ENCODE results near the gene ABCA4.

GRCh38 chr1:94004924-94005323 lies 116.0 kb downstream of the ABCA4 start:
- TF ChIP-seq, protein P1, sequence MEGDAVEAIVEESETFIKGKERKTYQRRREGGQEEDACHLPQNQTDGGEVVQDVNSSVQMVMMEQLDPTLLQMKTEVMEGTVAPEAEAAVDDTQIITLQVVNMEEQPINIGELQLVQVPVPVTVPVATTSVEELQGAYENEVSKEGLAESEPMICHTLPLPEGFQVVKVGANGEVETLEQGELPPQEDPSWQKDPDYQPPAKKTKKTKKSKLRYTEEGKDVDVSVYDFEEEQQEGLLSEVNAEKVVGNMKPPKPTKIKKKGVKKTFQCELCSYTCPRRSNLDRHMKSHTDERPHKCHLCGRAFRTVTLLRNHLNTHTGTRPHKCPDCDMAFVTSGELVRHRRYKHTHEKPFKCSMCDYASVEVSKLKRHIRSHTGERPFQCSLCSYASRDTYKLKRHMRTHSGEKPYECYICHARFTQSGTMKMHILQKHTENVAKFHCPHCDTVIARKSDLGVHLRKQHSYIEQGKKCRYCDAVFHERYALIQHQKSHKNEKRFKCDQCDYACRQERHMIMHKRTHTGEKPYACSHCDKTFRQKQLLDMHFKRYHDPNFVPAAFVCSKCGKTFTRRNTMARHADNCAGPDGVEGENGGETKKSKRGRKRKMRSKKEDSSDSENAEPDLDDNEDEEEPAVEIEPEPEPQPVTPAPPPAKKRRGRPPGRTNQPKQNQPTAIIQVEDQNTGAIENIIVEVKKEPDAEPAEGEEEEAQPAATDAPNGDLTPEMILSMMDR (IDR thresholded peaks at IDR 0.05), result no peak
- TF ChIP-seq POLR2AphosphoS5 (IDR thresholded peaks at IDR 0.05; ENCODE audit: insufficient read depth in 1 of 2, low read depth in 1 of 2) (no peak), POLR2A (IDR thresholded peaks at IDR 0.05) (no peak)
